SU-DHL-6 (cell line): ENCODE measurements around the gene TDRD1.

Source experiments
- H2AFZ ChIP-seq: fragments of 200-600 bp; sonication (generic); 2 replicates; pipeline ENCODE4 v1.6.1; 2014; ENCODE audit warnings: low read depth, mild to moderate bottlenecking, moderate library complexity, mixed read lengths, antibody characterized with exemption, low read length; ENCODE audit not compliant: severe bottlenecking
- H3F3A ChIP-seq: fragments of 200-600 bp; shearing (Covaris generic); 2 replicates; pipeline ENCODE4 v1.6.0; 2016; ENCODE audit warnings: antibody characterized with exemption, mild to moderate bottlenecking; ENCODE audit not compliant: insufficient read depth
- H3K27ac ChIP-seq: fragments of 200-600 bp; sonication (generic); 2 replicates; pipeline ENCODE4 v1.5.1; 2016; ENCODE audit warnings: low read depth, mild to moderate bottlenecking, low read length, moderate library complexity, mixed read lengths
- H3K27me3 ChIP-seq: fragments of 200-600 bp; sonication (generic), shearing (Covaris generic); 2 replicates; pipeline ENCODE4 v1.6.0; 2014; ENCODE audit warnings: mild to moderate bottlenecking, low read length
- H3K36me3 ChIP-seq: fragments of 200-600 bp; sonication (generic); 2 replicates; pipeline ENCODE4 v1.6.1; 2014; ENCODE audit warnings: mild to moderate bottlenecking, low read length, mixed read lengths
- H3K4me2 ChIP-seq: fragments of 300-600, 200-600 bp; shearing (Covaris generic), sonication (generic); 2 replicates; pipeline ENCODE4 v1.6.0; 2014; ENCODE audit warnings: low read length, low read depth, mild to moderate bottlenecking; ENCODE audit not compliant: poor library complexity, severe bottlenecking
- H3K4me3 ChIP-seq: fragments of 200-600 bp; sonication (generic); 2 replicates; pipeline ENCODE4 v1.5.1; 2014; ENCODE audit warnings: antibody characterized with exemption, low read length, mild to moderate bottlenecking, mixed read lengths; ENCODE audit not compliant: insufficient read depth, poor library complexity, severe bottlenecking
- H3K79me2 ChIP-seq: fragments of 200-600 bp; sonication (generic); 2 replicates; pipeline ENCODE4 v1.6.1; 2014; ENCODE audit warnings: mild to moderate bottlenecking, low read length, moderate library complexity; ENCODE audit not compliant: insufficient read depth
- H3K9ac ChIP-seq: fragments of 200-600 bp; sonication (generic); 2 replicates; pipeline ENCODE4 v1.7.0; 2014; ENCODE audit warnings: mild to moderate bottlenecking, low read length
- H3K9me2 ChIP-seq: fragments of 200-600 bp; sonication (generic); replicated peaks from 2 replicates; pipeline ENCODE4 v1.6.1; 2014; ENCODE audit warnings: low read length; ENCODE audit not compliant: insufficient read depth
- H3K9me3 ChIP-seq: fragments of 200-600 bp; sonication (generic); 2 replicates; pipeline ENCODE4 v1.6.1; 2014; ENCODE audit warnings: low read length, mixed read lengths; ENCODE audit not compliant: insufficient read depth
- H4K20me1 ChIP-seq: fragments of 200-600 bp; sonication (generic); 2 replicates; pipeline ENCODE4 v1.6.1; 2014; ENCODE audit warnings: low read depth, mild to moderate bottlenecking, antibody characterized with exemption, low read length, moderate library complexity, mixed read lengths
- CTCF ChIP-seq: fragments of 200-600 bp; sonication (generic); IDR thresholded peaks from one replicate; pipeline ENCODE4 v1.5.1; 2017; ENCODE audit warnings: antibody characterized with exemption, mild to moderate bottlenecking, low read length, moderate library complexity; ENCODE audit not compliant: insufficient read depth, poor library complexity, severe bottlenecking
- EZH2phosphoT487 ChIP-seq: fragments of 200-600 bp; sonication (generic), shearing (Covaris generic); conservative IDR thresholded peaks from 2 replicates; pipeline ENCODE4 v1.6.1; 2018; ENCODE audit warnings: mild to moderate bottlenecking, antibody characterized with exemption, low read length, moderate library complexity, mixed read lengths

The TDRD1 gene

GRCh38 chr10:114281461-114281860 lies 102.3 kb downstream of the TDRD1 start:
- H3K9me2 ChIP-seq = no peaks in the 10 kb centered on the region
- H3K36me3 ChIP-seq = no peaks in the 10 kb centered on the region
- no peak overlapping the region for H3K27ac ChIP-seq
- no peaks in the 10 kb centered on the region for H4K20me1 ChIP-seq
- no peak for TF ChIP-seq EZH2phosphoT487
- no peak for TF ChIP-seq CTCF
- no peaks in the 10 kb centered on the region for H3K9me3 ChIP-seq
- no peaks in the 10 kb centered on the region; the same call in 1 of the 2 replicates for H3K27me3 ChIP-seq
- no peak overlapping the region for H3K4me3 ChIP-seq
- no peak overlapping the region for H2AFZ ChIP-seq
- H3F3A ChIP-seq = no peaks in the 10 kb centered on the region
- H3K4me2 ChIP-seq = no peak overlapping the region
- H3K9ac ChIP-seq = no peak overlapping the region
- no peaks in the 10 kb centered on the region for H3K79me2 ChIP-seq
